ENCODE data around the gene NTM.
A peak's percentile ranks its signal among the peaks of the same experiment; 100 is the strongest.

NTM gene

GRCh38 chr11:131760091-131761061, 390.0 kb downstream of the NTM start:
- peak overlapping the region; percentile 8 to 24 for H3K4me3 ChIP-seq (replicated peaks in 1 of 2; ENCODE audit: low read depth in 2 of 2, low read length in 2 of 2)
- TF ChIP-seq CTCF (IDR thresholded peaks at IDR 0.05; ENCODE audit: low read depth, low read length): peak; percentile 36
- peak; percentile 85 to 95 for DNase-seq (ENCODE audit: low read depth in 2 of 2)

- DNase-seq (ENCODE audit: low read depth in 2 of 2): peak in 1 of 2 donors; percentile 44
Observed at GRCh38 chr11:131762346-131763110, 392.1 kb downstream of the NTM start.

GRCh38 chr11:131763193-131763890, 392.9 kb downstream of the NTM start:
- TF ChIP-seq CTCF (IDR thresholded peaks at IDR 0.05; ENCODE audit: low read depth, low read length): no peak
- no peak overlapping the region for H3K4me3 ChIP-seq (replicated peaks in 1 of 2; ENCODE audit: low read depth in 2 of 2, low read length in 2 of 2)
- DNase-seq (ENCODE audit: low read depth in 2 of 2): peak; percentile 35 to 83

More at GRCh38 chr11:131762346-131763110, 392.1 kb downstream of the NTM start:
- no peak for TF ChIP-seq CTCF (IDR thresholded peaks at IDR 0.05; ENCODE audit: low read depth, low read length)
- no peak overlapping the region for H3K4me3 ChIP-seq (replicated peaks in 1 of 2; ENCODE audit: low read depth in 2 of 2, low read length in 2 of 2)

GRCh38 chr11:131764126-131764525, 393.7 kb downstream of the NTM start:
- no peak for TF ChIP-seq CTCF (IDR thresholded peaks at IDR 0.05; ENCODE audit: low read depth, low read length)
- no peak for DNase-seq (ENCODE audit: low read depth in 2 of 2)
- H3K4me3 ChIP-seq (replicated peaks in 1 of 2; ENCODE audit: low read depth in 2 of 2, low read length in 2 of 2): no peak overlapping the region

GRCh38 chr11:131764649-131765048, 394.2 kb downstream of the NTM start:
- no peak for TF ChIP-seq CTCF (IDR thresholded peaks at IDR 0.05; ENCODE audit: low read depth, low read length)
- DNase-seq (ENCODE audit: low read depth in 2 of 2): no peak
- H3K4me3 ChIP-seq (replicated peaks in 1 of 2; ENCODE audit: low read depth in 2 of 2, low read length in 2 of 2): no peak overlapping the region

- H3K4me3 ChIP-seq (replicated peaks in 1 of 2; ENCODE audit: low read depth in 2 of 2, low read length in 2 of 2): no peak overlapping the region
- DNase-seq (ENCODE audit: low read depth in 2 of 2): no peak
- TF ChIP-seq CTCF (IDR thresholded peaks at IDR 0.05; ENCODE audit: low read depth, low read length): no peak
Observed at GRCh38 chr11:131766637-131767036, 396.2 kb downstream of the NTM start.
